ENCODE data around the gene COL23A1. TPM values are rescaled to one million over a fixed set of nuclear protein-coding genes. Genes with fewer than 3 reads are reported as not detected.
A peak's percentile ranks its signal among the peaks of the same experiment; 100 is the strongest.

COL23A1 gene
- total RNA-seq, 1 experiment from 2014 or later: 5.7 TPM

GRCh38 chr5:178348356-178349074 lies 241.7 kb downstream of the COL23A1 start:
- no peaks in the 10 kb centered on the region; the same call in 1 of the 2 replicates for H3K4me1 ChIP-seq (ENCODE audit: low read length)
- H3K9me3 ChIP-seq (ENCODE audit: low read length): no peaks in the 10 kb centered on the region
- no peaks in the 10 kb centered on the region for H3K79me2 ChIP-seq (ENCODE audit: low read length)
- no peak overlapping the region for H3K4me2 ChIP-seq (ENCODE audit: low read depth, low read length, poor library complexity, severe bottlenecking)
- DNase-seq: no peak
- H4K20me1 ChIP-seq (ENCODE audit: insufficient read depth, low read depth, low read length): no peaks in the 10 kb centered on the region
- H3K9ac ChIP-seq (ENCODE audit: low read length): no peak overlapping the region
- no peaks in the 10 kb centered on the region for H3K36me3 ChIP-seq (ENCODE audit: insufficient read depth, low read length)
- no peaks in the 10 kb centered on the region for H3K27me3 ChIP-seq (ENCODE audit: low read length)
- H3K27ac ChIP-seq (ENCODE audit: low read length): no peak overlapping the region
- H3K9me2 ChIP-seq (replicated peaks; ENCODE audit: insufficient read depth, low read length): no peaks in the 10 kb centered on the region
- H2AFZ ChIP-seq (ENCODE audit: low read length): no peak overlapping the region
- H3K4me3 ChIP-seq (ENCODE audit: low read length): no peak overlapping the region

- Histone ChIP-seq H2AFZ (ENCODE audit: low read length) (no peak overlapping the region), H3K4me1 (ENCODE audit: low read length) (no peaks in the 10 kb centered on the region; the same call in 1 of the 2 replicates), H3K4me2 (ENCODE audit: low read depth, low read length, poor library complexity, severe bottlenecking) (no peak overlapping the region), H3K27ac (ENCODE audit: low read length) (no peak overlapping the region), H3K9me2 (replicated peaks; ENCODE audit: insufficient read depth, low read length) (no peaks in the 10 kb centered on the region), H3K9me3 (ENCODE audit: low read length) (no peaks in the 10 kb centered on the region), H3K36me3 (ENCODE audit: insufficient read depth, low read length) (no peaks in the 10 kb centered on the region), H3K79me2 (ENCODE audit: low read length) (no peaks in the 10 kb centered on the region), H3K9ac (ENCODE audit: low read length) (no peak overlapping the region), H4K20me1 (ENCODE audit: insufficient read depth, low read depth, low read length) (no peaks in the 10 kb centered on the region), H3K27me3 (ENCODE audit: low read length) (no peaks in the 10 kb centered on the region), H3K4me3 (ENCODE audit: low read length) (no peak overlapping the region)
- DNase-seq: no peak
Measured at GRCh38 chr5:178347956-178348355, 242.2 kb downstream of the COL23A1 start.

DNA sequence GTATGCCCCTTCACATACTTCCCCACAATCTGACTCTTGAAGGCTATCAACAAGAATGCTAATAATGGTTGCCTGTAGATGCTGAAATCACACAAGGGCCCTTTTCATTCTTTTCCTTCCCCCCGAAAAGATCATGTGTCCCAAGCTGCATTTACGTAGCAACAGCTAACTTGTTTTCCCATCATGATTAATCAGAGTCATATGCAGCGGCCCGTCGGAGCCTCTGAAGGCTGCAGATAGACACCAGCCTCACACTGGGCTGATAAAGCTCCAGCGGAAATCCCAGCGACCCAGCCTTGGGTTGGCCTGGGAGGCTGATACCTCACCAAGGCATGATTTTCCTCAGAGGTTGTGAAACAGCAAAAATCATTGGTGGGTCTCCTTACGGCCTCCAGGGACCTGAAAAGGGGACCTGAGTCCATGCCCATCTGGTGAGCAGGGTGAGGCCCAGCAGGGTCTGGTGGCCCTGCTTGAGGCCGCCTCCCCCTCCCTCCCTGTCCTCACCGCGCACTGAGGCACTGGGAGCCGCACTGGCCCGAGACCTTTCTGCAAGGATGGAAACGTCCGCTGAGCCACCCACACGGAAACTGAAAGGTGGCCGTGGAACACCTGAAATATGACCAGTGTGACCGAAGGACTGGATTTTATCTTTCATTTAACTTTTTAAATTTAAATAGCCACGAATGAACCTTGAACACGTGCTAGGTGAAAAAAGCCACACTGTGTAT lies 243.4 kb downstream of the COL23A1 start:
- DNase-seq: no peak
- Histone ChIP-seq H2AFZ (ENCODE audit: low read length) (no peak overlapping the region), H3K9me2 (replicated peaks; ENCODE audit: insufficient read depth, low read length) (no peaks in the 10 kb centered on the region), H4K20me1 (ENCODE audit: insufficient read depth, low read depth, low read length) (no peaks in the 10 kb centered on the region), H3K27me3 (ENCODE audit: low read length) (no peaks in the 10 kb centered on the region), H3K4me2 (ENCODE audit: low read depth, low read length, poor library complexity, severe bottlenecking) (no peak overlapping the region), H3K4me3 (ENCODE audit: low read length) (no peak overlapping the region), H3K9me3 (ENCODE audit: low read length) (no peaks in the 10 kb centered on the region), H3K9ac (ENCODE audit: low read length) (no peak overlapping the region), H3K79me2 (ENCODE audit: low read length) (no peaks in the 10 kb centered on the region), H3K4me1 (ENCODE audit: low read length) (no peaks in the 10 kb centered on the region), H3K36me3 (ENCODE audit: insufficient read depth, low read length) (no peaks in the 10 kb centered on the region), H3K27ac (ENCODE audit: low read length) (no peak overlapping the region)

GRCh38 chr5:178343306-178343705 lies 246.9 kb downstream of the COL23A1 start:
- H3K4me2 ChIP-seq (ENCODE audit: low read depth, low read length, poor library complexity, severe bottlenecking): no peak overlapping the region
- H3K36me3 ChIP-seq (ENCODE audit: insufficient read depth, low read length): no peaks in the 10 kb centered on the region
- no peaks in the 10 kb centered on the region for H3K79me2 ChIP-seq (ENCODE audit: low read length)
- no peak overlapping the region for H2AFZ ChIP-seq (ENCODE audit: low read length)
- H3K9me2 ChIP-seq (replicated peaks; ENCODE audit: insufficient read depth, low read length): no peaks in the 10 kb centered on the region
- no peak overlapping the region for H3K4me3 ChIP-seq (ENCODE audit: low read length)
- H3K9ac ChIP-seq (ENCODE audit: low read length): no peak overlapping the region
- H3K4me1 ChIP-seq (ENCODE audit: low read length): no peaks in the 10 kb centered on the region
- DNase-seq: no peak
- no peaks in the 10 kb centered on the region for H3K9me3 ChIP-seq (ENCODE audit: low read length)
- no peak overlapping the region for H3K27ac ChIP-seq (ENCODE audit: low read length)
- no peaks in the 10 kb centered on the region for H3K27me3 ChIP-seq (ENCODE audit: low read length)
- H4K20me1 ChIP-seq (ENCODE audit: insufficient read depth, low read depth, low read length): no peaks in the 10 kb centered on the region

DNA sequence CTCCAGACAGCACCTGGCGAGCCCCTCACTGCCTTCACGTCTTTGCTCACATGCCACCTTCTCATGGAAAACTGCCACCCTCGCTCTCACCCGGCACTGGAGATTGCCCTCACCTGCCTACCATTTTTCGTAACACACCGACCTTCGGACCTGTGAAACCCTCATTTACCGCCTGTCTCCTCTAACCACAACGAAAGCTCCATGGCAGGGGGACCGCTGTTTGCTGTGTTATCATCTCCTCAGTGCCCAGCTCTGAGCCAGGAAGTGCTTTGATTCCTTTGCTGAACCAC lies 248.4 kb downstream of the COL23A1 start:
- no peaks in the 10 kb centered on the region for H4K20me1 ChIP-seq (ENCODE audit: insufficient read depth, low read depth, low read length)
- H3K27ac ChIP-seq (ENCODE audit: low read length): no peak overlapping the region
- H3K36me3 ChIP-seq (ENCODE audit: insufficient read depth, low read length): no peaks in the 10 kb centered on the region
- no peaks in the 10 kb centered on the region for H3K27me3 ChIP-seq (ENCODE audit: low read length)
- no peaks in the 10 kb centered on the region for H3K9me3 ChIP-seq (ENCODE audit: low read length)
- no peak overlapping the region for H3K9ac ChIP-seq (ENCODE audit: low read length)
- DNase-seq: no peak
- H3K4me2 ChIP-seq (ENCODE audit: low read depth, low read length, poor library complexity, severe bottlenecking): no peak overlapping the region
- H2AFZ ChIP-seq (ENCODE audit: low read length): no peak overlapping the region
- H3K9me2 ChIP-seq (replicated peaks; ENCODE audit: insufficient read depth, low read length): no peaks in the 10 kb centered on the region
- no peaks in the 10 kb centered on the region for H3K4me1 ChIP-seq (ENCODE audit: low read length)
- no peak overlapping the region for H3K4me3 ChIP-seq (ENCODE audit: low read length)
- H3K79me2 ChIP-seq (ENCODE audit: low read length): no peaks in the 10 kb centered on the region

DNA sequence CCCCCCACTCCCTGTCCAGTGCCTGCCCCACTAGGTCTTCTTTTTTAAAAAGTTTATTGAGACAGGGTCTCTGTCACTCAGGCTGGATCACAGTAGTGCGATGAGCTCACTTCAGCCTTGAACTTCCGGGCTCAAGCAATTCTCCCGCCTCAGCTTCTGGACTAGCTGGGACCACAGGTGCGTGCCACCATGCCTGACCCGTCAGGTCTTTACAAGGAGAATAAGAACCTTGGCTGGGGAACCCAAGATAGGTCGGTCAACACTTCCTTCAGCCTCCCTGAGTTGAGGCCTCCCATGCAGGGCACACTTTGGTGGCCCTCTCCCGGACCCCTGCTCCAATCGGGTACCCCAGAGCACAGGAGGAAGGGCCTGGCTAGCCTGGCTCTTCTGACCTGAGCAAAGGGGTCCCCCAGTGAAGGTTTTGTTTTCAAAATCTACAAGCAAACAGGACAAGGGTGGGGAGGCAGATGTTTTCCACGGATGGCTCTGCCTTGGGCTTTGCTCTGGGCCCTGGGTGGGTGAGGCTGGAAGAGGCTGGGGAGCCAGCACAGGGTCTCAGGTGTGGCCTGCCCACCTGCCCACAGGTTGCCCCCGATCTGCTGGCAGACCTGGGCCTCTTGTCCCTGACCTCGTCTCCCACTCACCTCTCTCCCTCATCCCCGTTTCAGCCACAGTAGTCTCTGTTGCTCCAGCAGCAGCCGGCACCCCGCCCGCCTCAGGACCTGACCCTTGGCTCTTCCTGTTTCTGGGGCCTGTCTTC lies 248.9 kb downstream of the COL23A1 start:
- DNase-seq: no peak
- no peaks in the 10 kb centered on the region for H4K20me1 ChIP-seq (ENCODE audit: insufficient read depth, low read depth, low read length)
- H3K79me2 ChIP-seq (ENCODE audit: low read length): no peaks in the 10 kb centered on the region
- no peak overlapping the region for H3K4me2 ChIP-seq (ENCODE audit: low read depth, low read length, poor library complexity, severe bottlenecking)
- H3K4me1 ChIP-seq (ENCODE audit: low read length): no peaks in the 10 kb centered on the region
- H3K27me3 ChIP-seq (ENCODE audit: low read length): no peaks in the 10 kb centered on the region
- no peak overlapping the region for H3K4me3 ChIP-seq (ENCODE audit: low read length)
- no peak overlapping the region for H3K27ac ChIP-seq (ENCODE audit: low read length)
- H2AFZ ChIP-seq (ENCODE audit: low read length): no peak overlapping the region
- H3K36me3 ChIP-seq (ENCODE audit: insufficient read depth, low read length): no peaks in the 10 kb centered on the region
- H3K9ac ChIP-seq (ENCODE audit: low read length): no peak overlapping the region
- H3K9me2 ChIP-seq (replicated peaks; ENCODE audit: insufficient read depth, low read length): no peaks in the 10 kb centered on the region
- H3K9me3 ChIP-seq (ENCODE audit: low read length): no peaks in the 10 kb centered on the region

DNA sequence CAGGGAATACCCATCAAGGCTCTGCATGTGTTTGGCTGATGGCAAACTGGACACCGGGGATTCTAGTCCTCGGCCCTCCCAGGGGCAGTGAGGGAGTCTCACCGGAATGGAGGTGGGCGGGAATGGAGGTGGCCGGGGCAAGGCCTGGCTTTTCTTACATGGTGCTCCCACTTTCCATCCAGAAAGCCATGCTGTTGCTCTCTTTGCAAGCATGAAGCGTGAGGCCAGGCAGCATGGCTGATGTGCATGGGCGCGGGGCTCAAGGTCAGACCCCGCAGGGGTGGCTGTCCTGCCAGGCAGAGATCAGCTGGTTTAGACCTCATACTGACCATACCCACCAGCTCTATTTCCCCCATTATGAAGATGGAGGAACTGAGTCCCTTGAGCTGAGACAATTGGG lies 249.6 kb downstream of the COL23A1 start:
- Histone ChIP-seq H3K4me2 (ENCODE audit: low read depth, low read length, poor library complexity, severe bottlenecking) (no peak overlapping the region), H3K27ac (ENCODE audit: low read length) (no peak overlapping the region), H2AFZ (ENCODE audit: low read length) (no peak overlapping the region), H3K79me2 (ENCODE audit: low read length) (no peaks in the 10 kb centered on the region), H3K9me3 (ENCODE audit: low read length) (no peaks in the 10 kb centered on the region), H3K4me1 (ENCODE audit: low read length) (no peaks in the 10 kb centered on the region), H3K36me3 (ENCODE audit: insufficient read depth, low read length) (no peaks in the 10 kb centered on the region), H3K4me3 (ENCODE audit: low read length) (no peak overlapping the region), H4K20me1 (ENCODE audit: insufficient read depth, low read depth, low read length) (no peaks in the 10 kb centered on the region), H3K9me2 (replicated peaks; ENCODE audit: insufficient read depth, low read length) (no peaks in the 10 kb centered on the region), H3K27me3 (ENCODE audit: low read length) (no peaks in the 10 kb centered on the region), H3K9ac (ENCODE audit: low read length) (no peak overlapping the region)
- DNase-seq: no peak

GRCh38 chr5:178340187-178340586 lies 250.0 kb downstream of the COL23A1 start:
- Histone ChIP-seq H3K4me3 (ENCODE audit: low read length) (no peak overlapping the region), H3K36me3 (ENCODE audit: insufficient read depth, low read length) (no peaks in the 10 kb centered on the region), H3K4me1 (ENCODE audit: low read length) (no peaks in the 10 kb centered on the region), H3K4me2 (ENCODE audit: low read depth, low read length, poor library complexity, severe bottlenecking) (no peak overlapping the region), H2AFZ (ENCODE audit: low read length) (no peak overlapping the region), H3K27ac (ENCODE audit: low read length) (no peak overlapping the region), H3K27me3 (ENCODE audit: low read length) (no peaks in the 10 kb centered on the region), H3K9me2 (replicated peaks; ENCODE audit: insufficient read depth, low read length) (no peaks in the 10 kb centered on the region), H3K9me3 (ENCODE audit: low read length) (no peaks in the 10 kb centered on the region), H3K9ac (ENCODE audit: low read length) (no peak overlapping the region), H3K79me2 (ENCODE audit: low read length) (no peaks in the 10 kb centered on the region), H4K20me1 (ENCODE audit: insufficient read depth, low read depth, low read length) (no peaks in the 10 kb centered on the region)
- peak; percentile 43 for DNase-seq
